Lower leg skin (tissue), 4 donors: ENCODE data around the gene GPR61. TPM values are rescaled to one million over a fixed set of nuclear protein-coding genes. Genes with fewer than 3 reads are reported as not detected.

Experiments used
- DNase-seq, 2 donors: peaks; one replicate each; pipeline ENCODE4 v3.0.0-alpha.2; 2019; ENCODE audit warnings: low spot score in 2 of 2
- H3K4me3 ChIP-seq: fragments of 200-600 bp; sonication (generic); 2 replicates; pipeline ENCODE4 v1.5.1; 2017; ENCODE audit warnings: mild to moderate bottlenecking, low read depth; ENCODE audit not compliant: poor library complexity, severe bottlenecking
- CTCF ChIP-seq, 3 donors: fragments of 450-650 bp; IDR thresholded peaks; one replicate each; pipeline ENCODE4 v1.5.1; 2016; ENCODE audit warnings: antibody characterized with exemption in 3 of 3, mild to moderate bottlenecking in 3 of 3, moderate library complexity in 2 of 3
- POLR2A ChIP-seq, 2 donors: fragments of 450-650 bp; IDR thresholded peaks; one replicate each; pipeline ENCODE4 v1.6.1; 2016 to 2017; ENCODE audit warnings: antibody characterized with exemption in 2 of 2, mild to moderate bottlenecking in 1 of 2, moderate library complexity in 1 of 2
- WGBS, 2 donors: methylation state at CpG; one replicate each; pipeline ENCODE4 v1.1.5; 2018; 5-methylcytosine and 5-hydroxymethylcytosine counted together
- intact Hi-C: fragments of 100-400 bp; cut with DNase I; formaldehyde crosslinking; loops from one replicate; pipeline ENCODE4 v1.15.0; 2023; ENCODE audit warnings: low total_unique reads
- total RNA-seq, 4 donors: library from RNA; depleted of rRNA; stranded (reverse); fragments of >200 nt; gene quantifications; one replicate each; pipeline ENCODE4 v1.1.0, GENCODE V29; 2016

GPR61 gene
- total RNA-seq, 4 donors from 2014 or later, result 1.0 TPM; not detected in 3

DNA sequence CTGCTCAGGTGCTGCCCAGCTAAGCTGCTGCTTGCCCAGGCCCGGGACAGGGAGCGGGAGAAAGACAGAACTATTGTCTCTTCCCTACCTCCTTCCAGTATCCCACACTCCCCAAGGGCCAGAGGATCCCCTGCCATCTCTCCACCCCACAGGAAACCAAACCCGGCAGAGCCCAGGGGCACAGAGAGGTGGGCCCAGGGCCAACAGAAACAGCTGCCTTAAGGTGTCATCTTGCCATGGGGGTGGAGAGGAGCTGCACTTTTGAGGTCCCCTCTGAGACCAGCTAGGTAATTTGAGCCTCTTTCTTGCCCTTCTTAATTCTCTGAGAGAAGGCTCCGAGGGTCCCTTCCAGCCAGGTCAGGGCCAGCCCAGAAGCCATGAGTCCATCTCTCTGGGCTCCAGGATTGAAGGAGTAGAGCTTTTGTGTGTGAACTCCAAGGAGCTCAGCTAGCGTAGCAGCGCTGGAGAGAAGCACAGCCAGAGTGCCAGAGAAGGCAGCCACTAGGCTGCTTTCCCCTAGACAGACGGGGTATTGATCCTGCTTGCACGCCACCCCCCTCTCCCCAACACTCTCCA, 9.7 kb upstream of the GPR61 start:
- no peak for TF ChIP-seq CTCF (IDR thresholded peaks at IDR 0.05)
- TF ChIP-seq POLR2A (IDR thresholded peaks at IDR 0.05), result no peak
- intact Hi-C loops, result no loop called here
- no peak overlapping the region for H3K4me3 ChIP-seq
- peak in 1 of 2 donors; percentile 57 for DNase-seq
- 60 to 61% methylated on average over 8 of the region's 8 CpGs for WGBS, 2 donors

- TF ChIP-seq POLR2A (IDR thresholded peaks at IDR 0.05) (no peak), CTCF (IDR thresholded peaks at IDR 0.05) (no peak)
- 68 to 83% methylated on average over 13 of the region's 13 CpGs for WGBS, 2 donors
- H3K4me3 ChIP-seq, result no peak overlapping the region
- peak in 1 of 2 donors; percentile 76 for DNase-seq
- intact Hi-C loops, result no loop called here
These were observed 9.1 kb upstream of the GPR61 start for GRCh38 chr1:109530457-109531087.

- intact Hi-C loops, result no loop called here
- no peak overlapping the region for H3K4me3 ChIP-seq
- TF ChIP-seq POLR2A (IDR thresholded peaks at IDR 0.05), result no peak
- no peak for TF ChIP-seq CTCF (IDR thresholded peaks at IDR 0.05)
- 88 to 94% methylated on average over 4 of the region's 4 CpGs for WGBS, 2 donors
- DNase-seq, result no peak
These were observed 8.3 kb upstream of the GPR61 start for GRCh38 chr1:109531380-109531779.

GRCh38 chr1:109531826-109532364, 7.8 kb upstream of the GPR61 start:
- TF ChIP-seq POLR2A (IDR thresholded peaks at IDR 0.05), result no peak
- no peak for TF ChIP-seq CTCF (IDR thresholded peaks at IDR 0.05)
- no peak for DNase-seq
- no peak overlapping the region for H3K4me3 ChIP-seq
- intact Hi-C loops, result loop anchor here (2.0 kb wide), 1 partner anchor 39 kb away; no protein-coding TSS in a partner anchor
- 47 to 62% methylated on average over 16 of the region's 16 CpGs for WGBS, 2 donors

- TF ChIP-seq POLR2A (IDR thresholded peaks at IDR 0.05) (no peak), CTCF (IDR thresholded peaks at IDR 0.05) (peak in 1 of 3 donors; percentile 94)
- WGBS, 2 donors, result 13 to 15% methylated on average over 7 to 12 of the region's 12 CpGs
- DNase-seq, result peak; percentile 78 to 97
- intact Hi-C loops, result loop anchor here (2.0 kb wide), 1 partner anchor 40 kb away; no protein-coding TSS in a partner anchor
- H3K4me3 ChIP-seq, result no peak overlapping the region
These were observed 7.1 kb upstream of the GPR61 start for GRCh38 chr1:109532365-109533136.
